Retina (tissue), 1 donor: ENCODE measurements around the gene UVSSA.
A peak's percentile ranks its signal among the peaks of the same experiment; 100 is the strongest.

ENCODE experiments used
- DNase-seq: peaks from one replicate; pipeline ENCODE4 v3.0.0-alpha.2; 2016

Gene UVSSA

DNA sequence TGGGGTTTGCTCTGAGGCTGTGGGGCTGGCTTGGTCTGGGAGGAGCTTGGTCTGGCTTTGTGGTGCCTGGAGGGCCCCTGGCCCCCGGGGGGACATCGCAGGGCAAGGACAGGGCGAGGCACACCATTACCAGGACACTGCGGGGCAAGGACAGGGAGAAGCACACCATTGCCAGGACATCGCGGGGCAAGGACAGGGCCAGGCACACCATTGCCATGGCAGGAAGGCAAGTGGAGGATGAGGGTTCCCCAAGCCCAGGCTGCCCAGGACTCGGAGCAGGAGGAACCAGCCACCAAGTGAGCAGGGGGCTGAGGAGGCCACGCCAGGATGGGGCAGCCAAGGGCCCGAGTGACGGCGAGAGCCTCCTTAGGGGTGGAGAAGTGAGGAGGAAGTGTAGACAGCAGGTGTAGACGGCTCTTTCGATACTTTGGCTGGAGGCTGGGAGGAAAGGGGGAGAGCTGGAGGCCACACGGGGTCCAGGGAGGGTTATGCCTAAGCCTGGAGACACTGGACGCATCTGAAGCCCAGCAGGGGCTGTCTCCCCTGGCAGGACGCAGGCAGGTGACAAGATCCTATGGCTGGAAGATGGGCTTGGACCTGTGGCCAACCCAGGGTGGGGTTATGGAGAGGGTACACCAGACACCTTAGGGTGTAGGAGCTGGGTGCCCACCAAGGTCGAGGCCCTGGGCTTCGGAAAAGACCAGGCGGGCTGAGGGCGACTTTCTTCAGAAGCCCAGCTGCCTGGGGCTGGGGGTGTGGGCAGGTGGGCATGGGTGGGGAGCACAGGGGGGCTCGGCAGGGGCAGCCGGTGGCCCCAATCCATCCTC is 51.9 kb downstream of the UVSSA start:
- DNase-seq: no peak

DNA sequence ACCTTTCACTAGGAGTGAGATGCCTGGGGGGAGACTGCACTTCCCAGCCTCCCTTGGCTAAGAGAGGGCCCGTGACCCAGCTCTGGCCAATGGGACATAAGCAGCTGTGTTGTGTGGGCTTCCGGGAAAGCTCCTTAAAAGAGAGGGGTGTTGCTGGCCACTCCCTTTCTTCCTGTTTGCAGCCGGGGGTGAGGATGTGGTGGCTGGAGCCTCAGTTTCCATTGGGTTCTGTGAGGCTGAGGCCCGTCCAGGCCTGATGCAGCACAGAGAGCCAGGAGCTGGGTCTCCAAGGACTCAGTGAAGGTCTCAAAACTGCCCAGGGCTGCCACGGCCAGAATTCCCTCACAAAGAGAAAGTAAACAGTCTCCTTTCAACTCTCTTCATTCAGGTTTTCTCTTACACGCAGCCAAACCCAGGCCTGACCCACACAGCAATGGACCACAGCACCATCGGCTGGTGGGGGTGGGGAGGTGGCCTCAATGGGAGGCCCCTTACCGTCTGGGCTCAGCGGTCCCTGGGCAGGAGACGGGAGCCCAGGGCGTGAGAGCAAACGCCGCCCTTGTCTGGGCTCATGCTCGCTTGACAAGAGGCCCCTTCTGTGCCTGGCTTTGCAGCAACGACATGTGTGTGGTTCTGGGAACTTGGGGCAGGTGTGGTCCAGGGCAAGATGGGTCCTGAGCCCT is 52.6 kb downstream of the UVSSA start:
- no peak for DNase-seq

DNA sequence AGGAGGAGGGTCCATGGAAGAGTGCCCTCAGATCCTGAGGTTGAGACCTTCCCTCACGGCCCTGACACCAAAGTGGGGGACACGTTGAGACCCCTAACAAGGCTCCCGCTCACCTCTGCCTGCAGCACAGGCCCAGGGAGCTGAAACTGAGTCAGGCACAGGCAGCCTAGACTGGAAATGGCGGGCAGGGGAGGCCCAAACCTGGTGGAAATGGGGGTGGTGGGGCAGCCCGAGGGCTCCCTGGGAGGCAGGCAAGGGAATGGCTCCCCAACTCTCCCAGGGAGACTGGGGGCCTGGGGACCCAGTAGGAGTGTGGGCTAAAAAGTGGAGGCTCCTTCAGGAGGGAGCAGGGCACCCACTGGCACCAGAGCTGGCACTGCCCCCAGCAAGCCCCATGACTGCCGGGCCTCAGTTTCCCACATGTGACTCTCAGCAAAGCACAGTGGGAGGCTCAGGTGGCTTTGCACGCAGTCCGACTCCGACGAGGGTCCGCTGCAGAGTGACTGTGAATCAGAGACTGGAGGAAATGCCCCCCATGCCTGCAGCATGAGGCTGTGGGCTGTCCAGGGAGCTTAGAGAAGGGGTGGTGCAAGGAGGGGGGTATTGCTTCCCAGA is 53.3 kb downstream of the UVSSA start:
- no peak for DNase-seq

DNA sequence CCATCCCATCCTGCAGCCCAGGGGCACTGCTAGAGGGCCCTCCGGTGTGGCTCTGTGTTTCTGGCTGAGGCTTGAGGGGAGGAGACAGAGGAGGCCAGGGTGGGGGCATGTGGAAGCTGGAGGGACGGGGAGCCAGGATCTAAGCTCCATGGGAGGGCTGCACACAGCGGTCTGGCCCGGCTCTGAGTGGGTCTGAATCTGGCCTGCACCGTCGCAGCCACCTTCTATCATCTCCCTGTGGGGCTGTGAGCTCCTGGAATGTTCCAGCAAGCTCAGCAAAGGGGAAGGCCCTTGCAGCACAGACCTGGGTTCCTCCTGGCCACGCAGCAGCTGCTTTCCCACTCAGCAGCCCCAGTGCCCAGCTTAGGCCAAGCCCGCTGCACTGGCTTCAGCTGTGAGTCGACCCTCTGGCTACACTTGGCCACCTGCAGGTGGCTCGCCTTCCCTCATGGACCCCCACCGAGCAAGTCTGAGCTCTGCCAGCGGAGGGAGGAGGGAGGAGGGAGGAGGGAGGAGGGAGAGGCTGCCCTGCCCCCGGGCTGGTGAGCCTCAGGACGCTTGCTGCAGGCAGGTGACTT is 53.9 kb downstream of the UVSSA start:
- no peak for DNase-seq

DNA sequence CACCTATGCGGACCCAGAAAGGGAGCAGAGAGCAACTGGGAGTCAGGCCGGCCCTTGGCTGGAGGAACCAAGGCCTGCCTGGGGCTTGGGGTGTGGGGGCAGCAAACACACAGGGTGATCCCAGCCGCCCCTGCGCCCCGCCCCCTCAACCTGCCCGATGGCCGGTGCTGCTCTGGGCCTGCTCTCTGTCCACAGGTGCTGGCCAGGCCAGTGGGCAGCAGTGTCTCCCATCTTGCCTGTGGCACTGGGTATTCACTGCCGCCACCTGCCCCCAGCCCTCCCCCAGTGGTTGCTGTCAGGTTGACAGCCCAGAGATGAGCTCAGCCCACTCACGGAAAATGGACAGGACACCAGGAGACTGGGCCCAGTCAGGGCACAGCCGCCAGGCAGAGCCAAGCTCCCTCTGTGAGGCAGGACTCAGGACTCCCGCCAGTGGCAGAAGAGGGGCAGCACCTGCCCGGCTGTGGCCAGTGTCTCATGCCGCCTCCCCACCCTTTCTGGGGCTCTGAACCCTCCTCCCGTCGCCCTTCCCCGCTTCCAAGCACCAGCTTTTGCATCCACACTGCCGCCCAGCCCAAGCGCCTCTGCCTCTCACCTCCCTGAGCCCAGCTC is 54.5 kb downstream of the UVSSA start:
- no peak for DNase-seq

DNA sequence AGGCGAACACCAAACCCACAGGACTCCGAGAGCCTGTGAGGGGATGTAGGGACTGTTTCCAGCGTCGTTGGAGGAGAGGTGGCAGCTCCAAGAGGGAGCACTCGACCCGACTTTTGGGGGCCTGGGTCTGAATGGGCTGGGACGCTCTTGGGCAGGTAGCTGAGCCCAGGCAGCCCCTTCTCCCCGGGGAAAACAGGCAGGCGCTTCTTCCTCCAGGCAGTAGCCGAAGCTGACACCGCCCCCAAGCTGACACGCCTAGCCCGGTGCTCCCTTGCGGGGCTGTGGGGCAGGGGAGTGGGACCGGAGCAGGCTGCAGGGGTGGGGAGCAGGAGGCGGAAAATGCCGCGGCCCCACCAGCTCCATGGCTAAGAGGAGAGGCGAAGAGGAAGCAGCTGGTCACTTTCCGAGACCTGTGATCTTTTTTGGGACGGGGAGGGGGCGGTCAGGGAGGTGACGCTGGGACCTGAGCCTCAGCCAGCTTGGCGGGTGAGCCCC is 55.1 kb downstream of the UVSSA start:
- DNase-seq: no peak

DNA sequence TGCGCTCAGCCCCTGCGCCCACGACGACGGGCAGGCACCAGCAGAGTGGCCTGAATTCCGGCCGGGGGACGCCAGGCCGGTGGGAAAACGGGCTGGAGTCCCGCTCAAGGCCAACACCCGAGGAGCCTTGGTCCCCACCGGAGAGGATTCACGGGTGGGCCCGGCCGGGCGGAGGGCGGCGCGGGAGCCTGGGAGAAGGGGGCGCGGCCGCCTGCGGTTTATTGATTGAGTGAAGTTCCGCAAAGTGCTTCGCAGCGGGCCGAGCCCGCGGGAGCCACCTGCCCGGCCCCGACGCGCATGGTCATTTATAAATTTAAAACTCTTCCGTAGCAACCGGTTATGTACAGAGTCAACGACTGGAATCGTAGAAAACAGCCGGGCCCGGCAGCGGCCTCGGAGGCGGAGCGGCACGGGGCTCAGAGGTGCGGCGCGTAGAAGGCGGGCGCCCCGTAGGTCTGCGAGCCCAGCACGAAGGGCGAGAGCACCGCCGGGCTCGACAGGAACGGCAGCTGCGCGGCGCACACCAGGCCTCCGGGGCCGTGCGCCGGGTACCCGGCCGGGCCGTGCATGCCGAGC is 55.6 kb downstream of the UVSSA start:
- DNase-seq: peak; percentile 54

DNA sequence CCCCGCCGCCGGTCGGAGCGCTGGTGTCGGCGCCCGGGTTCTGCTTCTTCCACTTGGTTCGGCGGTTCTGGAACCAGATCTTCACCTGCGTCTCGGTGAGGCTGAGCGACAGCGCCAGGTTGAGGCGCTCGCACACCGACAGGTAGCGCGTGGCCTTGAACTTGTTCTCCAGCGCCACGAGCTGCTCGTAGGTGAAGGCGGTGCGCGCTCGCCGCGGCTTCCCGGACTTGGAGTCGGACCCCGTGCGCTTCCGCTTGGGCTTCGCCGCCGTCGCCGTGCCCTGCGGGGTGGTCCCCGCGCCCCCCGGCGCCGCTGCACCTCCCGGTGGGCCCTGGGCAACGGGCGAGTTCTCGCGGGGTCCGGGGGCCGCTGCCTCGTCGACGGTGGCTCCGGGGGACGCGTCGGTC is 56.2 kb downstream of the UVSSA start:
- DNase-seq: no peak

DNA sequence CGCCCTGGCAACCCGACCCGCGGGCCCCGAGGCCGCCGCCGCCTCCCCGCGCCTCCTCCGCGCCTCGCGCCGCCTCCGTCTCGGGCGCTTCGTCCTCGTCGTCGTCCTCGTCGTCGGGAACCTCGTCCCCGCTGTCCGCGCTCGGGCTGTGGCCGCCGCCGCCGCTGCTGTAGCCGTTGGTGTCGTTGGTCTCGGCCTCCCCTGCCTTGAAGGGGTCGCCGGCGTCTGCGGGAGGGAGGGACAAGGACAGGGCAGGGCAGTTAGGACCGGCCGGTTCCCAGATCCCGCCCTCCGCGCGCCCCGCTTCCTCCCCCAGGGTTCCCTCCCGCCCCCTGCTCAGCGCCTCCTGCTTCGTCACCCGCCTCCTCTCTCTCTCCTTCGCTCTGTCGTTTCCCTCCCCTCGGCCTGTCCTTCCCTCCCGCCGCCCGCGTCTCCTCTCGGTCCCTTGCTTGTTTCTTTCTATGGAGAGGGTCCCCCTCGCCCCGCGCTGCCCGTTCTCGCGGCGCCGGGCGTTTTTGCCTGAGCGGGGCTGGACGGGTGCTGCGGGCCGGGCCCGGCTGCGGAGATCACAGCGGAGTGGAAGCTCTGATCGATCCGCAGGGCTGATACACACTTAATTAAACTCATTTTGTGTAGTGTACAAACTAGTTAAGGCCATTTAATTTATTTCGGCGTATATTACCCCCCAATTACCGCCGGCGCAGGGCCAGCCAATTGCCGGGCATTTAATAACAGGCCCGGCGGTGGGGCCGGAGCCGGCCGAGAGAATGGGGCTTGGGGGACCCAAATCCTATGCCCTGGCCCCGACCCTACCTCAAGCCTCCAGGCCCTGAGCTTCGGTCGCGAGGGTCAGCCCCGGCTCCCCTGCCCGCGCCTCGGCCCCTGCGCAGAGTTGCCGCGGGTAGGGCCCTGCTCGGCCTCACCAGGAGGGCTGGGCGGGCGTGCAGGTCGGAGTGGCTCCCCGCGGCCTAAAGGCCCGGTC is 56.9 kb downstream of the UVSSA start:
- DNase-seq: peak; percentile 43

DNA sequence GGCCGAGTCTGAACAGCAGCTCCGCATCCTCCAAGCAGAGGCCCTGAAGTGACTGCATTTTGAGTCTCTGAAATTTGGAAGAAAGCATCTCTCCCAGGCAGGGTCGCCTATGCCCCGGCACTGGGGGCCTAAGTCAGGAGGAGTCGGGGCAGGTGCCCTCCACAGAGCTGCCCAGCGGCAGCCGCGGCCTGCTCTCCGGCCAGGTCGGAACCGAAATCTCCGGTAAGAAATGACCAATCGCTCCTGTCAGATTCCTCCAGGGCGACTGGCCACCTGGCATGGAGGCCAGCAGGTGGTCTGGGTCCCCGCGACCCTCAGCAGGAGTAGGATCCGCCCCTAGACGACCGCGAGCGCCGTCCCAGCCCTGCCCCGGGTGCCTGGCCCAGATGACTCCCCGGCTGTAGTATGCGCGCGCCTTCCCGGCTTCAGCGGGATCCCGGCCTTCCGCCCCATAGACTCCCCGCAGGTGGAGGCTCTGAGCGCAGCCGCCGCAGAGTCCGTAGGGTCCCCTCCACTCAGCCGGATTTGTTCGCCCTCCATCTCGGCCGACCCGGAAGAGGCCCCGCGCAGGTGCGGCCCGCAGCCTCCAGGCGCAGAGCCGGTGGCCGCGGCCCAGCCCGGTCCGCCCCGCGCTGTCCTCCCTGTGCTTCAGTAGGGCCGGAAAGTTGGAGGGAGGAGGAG is 57.7 kb downstream of the UVSSA start:
- no peak for DNase-seq

DNA sequence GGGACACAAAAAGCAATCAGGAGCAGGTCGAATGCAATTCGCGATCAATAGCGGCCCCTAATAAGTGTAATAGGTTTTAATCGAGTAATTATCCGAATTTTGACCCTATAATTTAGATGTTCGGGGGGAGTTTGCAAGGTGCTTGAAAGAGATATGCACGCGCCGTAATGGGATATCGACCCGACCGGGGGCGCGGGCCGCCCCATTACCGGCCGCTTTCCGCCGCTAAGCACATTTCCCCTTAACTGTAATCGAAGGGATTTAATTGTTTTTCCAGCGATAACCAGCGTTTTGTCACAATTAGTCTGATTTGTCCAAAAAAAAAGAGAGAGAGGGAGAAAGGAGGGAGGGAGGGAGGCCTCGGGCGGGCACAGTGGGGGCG is 58.2 kb downstream of the UVSSA start:
- DNase-seq: no peak

DNA sequence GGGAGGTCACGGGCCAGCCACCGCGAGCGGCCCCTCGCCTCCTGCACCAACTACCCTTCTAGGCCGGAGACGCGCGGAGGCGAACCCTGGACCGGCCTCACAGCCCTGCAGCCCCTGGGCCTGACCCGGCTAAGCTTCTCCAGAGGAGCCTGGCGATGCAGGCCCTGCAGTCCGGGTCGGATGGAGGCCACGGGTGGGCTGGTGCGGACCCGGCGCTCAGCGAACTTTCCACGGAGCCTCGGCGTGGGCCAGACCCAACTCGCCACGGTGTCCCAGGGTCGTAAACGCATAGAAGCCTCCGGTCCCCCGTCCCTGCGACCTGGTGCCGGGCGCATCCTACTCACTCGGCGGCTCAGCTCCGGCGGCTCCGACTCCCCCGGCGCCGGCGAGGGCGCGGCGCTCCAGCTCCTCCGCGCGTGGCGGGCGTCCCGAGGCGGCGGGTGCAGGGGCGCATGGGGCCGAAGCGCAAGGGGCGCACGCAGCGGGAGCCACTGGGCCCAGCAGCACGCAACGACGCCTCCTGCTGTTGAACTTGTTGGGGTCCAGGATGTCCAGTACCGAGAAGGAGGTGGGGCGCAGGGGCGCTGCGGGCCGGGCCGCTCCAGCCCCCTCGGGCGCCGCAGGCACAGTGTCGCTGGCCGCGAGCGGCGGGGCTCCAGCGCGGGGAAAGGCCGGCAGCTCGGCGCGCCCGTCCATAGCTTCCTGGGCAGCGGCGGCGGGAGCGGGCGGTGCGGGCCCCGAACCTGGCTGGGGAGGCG is 58.8 kb downstream of the UVSSA start:
- DNase-seq: no peak

DNA sequence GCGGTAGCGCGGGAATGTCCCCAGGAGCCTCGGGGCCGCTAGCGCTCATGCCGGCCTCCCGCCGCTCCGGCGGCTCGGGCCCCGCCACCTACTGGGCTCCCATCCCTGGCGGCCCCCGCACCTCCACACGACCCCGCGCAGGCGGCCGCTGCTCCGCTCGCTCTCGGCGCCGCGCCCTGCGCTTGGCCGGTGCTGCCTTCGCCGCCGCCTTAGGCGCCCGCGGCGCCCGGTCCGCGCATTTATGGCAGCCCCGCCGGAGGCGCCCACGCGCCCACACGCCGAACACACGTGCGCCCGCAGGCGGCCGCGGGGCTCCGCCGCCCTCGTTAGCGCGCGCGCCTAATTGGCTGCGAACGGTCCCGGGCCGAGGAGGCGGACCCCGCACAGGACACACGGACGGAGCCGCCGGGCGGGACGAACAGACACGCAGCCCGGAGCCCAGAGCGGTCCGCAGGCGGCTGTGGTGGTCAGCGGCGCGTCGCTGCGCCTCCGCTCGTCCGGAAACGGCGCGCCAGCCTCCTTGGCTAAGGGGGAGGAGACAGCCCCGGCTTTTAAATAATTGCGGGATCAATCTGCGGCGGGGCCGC is 59.5 kb downstream of the UVSSA start, which contains the start of gene NKX1-1:
NKX1-1 (minus strand) TSS at position 49 of the 587 bp plus-strand sequence; CDS start at position 49, 0 bp downstream.
- no peak for DNase-seq

DNA sequence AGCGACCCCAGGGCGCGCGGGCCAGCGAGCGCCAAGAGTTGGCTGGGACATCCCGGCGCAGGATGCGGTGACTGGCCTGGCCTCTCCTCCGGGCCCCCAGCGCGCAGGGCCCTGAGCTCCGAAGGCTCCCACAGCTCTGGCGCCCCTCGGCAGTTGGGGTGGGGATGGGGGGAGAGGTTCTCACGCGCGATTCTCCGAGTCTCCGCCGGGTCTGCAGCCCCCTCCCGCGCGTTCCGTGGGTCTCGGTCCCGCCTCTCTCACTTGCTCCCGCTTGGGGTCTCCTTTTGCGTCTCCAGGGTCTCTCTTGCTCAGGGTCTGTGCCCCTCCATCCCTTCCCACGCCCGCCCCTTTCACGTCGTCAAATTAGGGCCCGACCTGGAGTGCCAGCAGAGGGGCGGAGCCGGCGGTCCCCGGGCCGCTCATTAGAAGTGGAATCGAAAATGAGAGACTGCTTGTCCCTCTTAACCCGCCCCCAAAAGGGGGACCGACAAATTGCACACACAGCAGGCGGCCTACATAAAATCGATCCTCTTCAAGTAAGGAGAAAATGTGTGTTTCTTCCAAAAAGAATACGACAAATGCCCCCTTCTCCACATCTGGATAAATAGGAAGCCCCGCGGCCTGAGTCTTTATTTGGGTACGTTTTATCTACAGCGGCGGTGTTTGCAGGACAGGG is 60.1 kb downstream of the UVSSA start:
- peak; percentile 55 for DNase-seq

DNA sequence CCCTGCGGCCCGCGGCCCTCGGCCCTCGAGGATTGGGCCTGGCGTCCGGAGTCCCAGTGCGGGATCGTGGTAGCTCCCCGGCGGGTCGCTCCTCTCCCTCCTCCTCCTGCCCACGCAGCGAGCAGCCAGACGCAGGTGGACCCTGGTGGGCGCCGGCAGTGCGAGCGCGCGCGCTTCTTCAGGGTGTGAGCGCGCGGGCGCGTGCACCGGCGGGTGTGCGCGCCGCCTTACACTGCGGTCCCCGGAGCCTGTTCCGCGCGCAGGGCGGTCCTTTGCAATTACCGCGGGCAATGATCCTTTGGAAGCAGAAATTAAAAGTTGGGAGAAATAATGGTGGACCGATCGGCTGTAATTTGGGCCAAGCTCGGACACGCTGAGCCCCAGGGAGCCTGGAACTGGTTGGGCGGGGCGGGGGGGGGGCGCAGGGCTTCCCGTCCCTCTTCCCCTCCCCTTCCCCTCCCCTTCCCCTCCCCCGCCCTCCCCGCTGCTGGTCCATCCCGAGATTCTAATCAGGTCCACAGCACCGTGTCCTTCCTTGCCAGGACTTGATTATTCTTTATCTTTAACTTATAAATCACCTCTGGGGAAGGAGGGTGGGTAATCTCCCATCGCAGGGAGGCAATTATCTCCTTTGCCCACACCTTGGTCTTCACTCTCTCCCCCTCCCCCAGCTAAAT is 60.8 kb downstream of the UVSSA start:
- peak; percentile 49 for DNase-seq

DNA sequence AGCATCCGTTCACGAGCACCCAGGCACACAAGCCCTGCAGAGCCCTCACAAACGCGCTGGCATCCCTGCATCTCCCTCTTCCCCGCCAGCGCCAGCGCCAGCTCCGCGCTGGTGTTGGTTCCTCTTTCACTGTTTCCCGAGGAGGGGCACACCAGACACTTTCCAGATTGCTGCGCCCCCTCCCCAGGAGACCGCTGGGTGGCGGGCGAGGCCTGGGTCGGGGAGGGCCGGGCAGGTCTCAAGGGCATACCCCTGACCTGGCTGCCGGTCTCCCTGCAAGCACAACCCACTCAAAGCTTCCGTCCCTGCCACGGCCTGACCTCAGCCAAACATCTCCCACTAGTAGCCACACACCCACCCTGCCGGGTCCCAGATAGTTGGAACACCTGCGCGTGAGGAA is 61.4 kb downstream of the UVSSA start:
- peak; percentile 32 for DNase-seq

DNA sequence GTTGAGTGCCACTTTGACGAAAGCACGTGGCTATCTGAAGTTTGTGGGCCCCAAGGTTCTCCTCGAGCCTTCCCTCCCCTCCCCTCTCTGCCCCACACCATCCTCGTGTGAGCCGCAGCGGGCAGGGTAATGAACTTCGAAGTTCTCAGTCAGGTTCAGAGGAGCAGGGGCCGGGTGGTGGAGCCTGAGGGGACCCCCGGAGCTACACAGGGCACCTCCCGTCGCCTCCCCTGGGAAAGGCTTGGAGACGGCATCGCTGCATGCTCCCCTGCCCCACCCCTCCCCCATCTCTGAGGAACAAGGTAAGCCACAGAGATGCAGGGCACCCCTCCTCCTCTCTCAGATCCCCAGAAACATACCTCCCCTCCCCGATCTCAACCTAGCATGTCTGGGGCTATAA is 62.1 kb downstream of the UVSSA start:
- no peak for DNase-seq
